ENCODE data around the gene NOS1AP. TPM values are rescaled to one million over a fixed set of nuclear protein-coding genes. Genes with fewer than 3 reads are reported as not detected.

NOS1AP gene
- total RNA-seq, 1 experiment from 2014 or later, result 5.3 TPM

- no peak for TF ChIP-seq EGR1 (IDR thresholded peaks at IDR 0.05; ENCODE audit: low read depth)
- TF ChIP-seq RAD21 (IDR thresholded peaks at IDR 0.05; ENCODE audit: low read depth), result no peak
- no peak for TF ChIP-seq JUND (IDR thresholded peaks at IDR 0.05)
- TF ChIP-seq CEBPB (IDR thresholded peaks at IDR 0.05; ENCODE audit: low read depth), result no peak
- no peak for TF ChIP-seq EZH2 (IDR thresholded peaks at IDR 0.05)
Measured at GRCh38 chr1:162134646-162135045, 65.2 kb downstream of the NOS1AP start (continued).

- Histone ChIP-seq H3K9me3 (ENCODE audit: control insufficient read depth in 1 of 2, insufficient read depth in 1 of 2, low read depth in 1 of 2, low read length in 2 of 2) (no peaks in the 10 kb centered on the region), H3K4me3 (replicated peaks in 1 of 2; ENCODE audit: low read depth in 1 of 2, low read length in 2 of 2) (no peak overlapping the region), H3K27me3 (ENCODE audit: insufficient read depth, low read length) (no peaks in the 10 kb centered on the region), H4K20me1 (ENCODE audit: insufficient read depth) (no peaks in the 10 kb centered on the region), H3K9ac (ENCODE audit: low read length) (no peak overlapping the region), H3K79me2 (ENCODE audit: insufficient read depth, low read length) (no peaks in the 10 kb centered on the region), H2AFZ (ENCODE audit: low read depth, low read length, poor library complexity, severe bottlenecking) (no peak overlapping the region), H3K36me3 (ENCODE audit: control insufficient read depth in 1 of 2, insufficient read depth in 2 of 2, low read length in 2 of 2) (no peaks in the 10 kb centered on the region), H3K27ac (ENCODE audit: low read depth, low read length) (no peak overlapping the region), H3K4me2 (ENCODE audit: low read length) (no peak overlapping the region), H3K9me2 (ENCODE audit: insufficient read depth) (no peaks in the 10 kb centered on the region), H3K4me1 (ENCODE audit: control insufficient read depth in 1 of 2, insufficient read depth in 2 of 2, low read length in 2 of 2) (peaks cover 61 to 81% of the 10 kb centered on the region in 2 experiments)
- BruUV-seq (replicated peaks), result no TSS peak
- no peak for TF ChIP-seq REST (IDR thresholded peaks at IDR 0.05; ENCODE audit: low read depth)
- no peak for TF ChIP-seq JUND (IDR thresholded peaks at IDR 0.05)
- no peak for TF ChIP-seq CBX3 (IDR thresholded peaks at IDR 0.05; ENCODE audit: low read depth)
- no peak for TF ChIP-seq ATF3 (IDR thresholded peaks at IDR 0.05)
- no peak for TF ChIP-seq EGR1 (IDR thresholded peaks at IDR 0.05; ENCODE audit: low read depth)
- TF ChIP-seq EZH2phosphoT487 (IDR thresholded peaks at IDR 0.05; ENCODE audit: borderline replicate concordance), result no peak
- no peak for TF ChIP-seq ELF1 (IDR thresholded peaks at IDR 0.05; ENCODE audit: borderline replicate concordance, low read depth)
- TF ChIP-seq YY1 (IDR thresholded peaks at IDR 0.05; ENCODE audit: extremely low read depth, insufficient replicate concordance, low read depth, low read length), result no peak
- no peak for TF ChIP-seq MAX (IDR thresholded peaks at IDR 0.05)
- no peak for TF ChIP-seq POLR2AphosphoS5 (IDR thresholded peaks at IDR 0.05; ENCODE audit: low read depth, low read length)
- no peak for TF ChIP-seq ZNF274 (IDR thresholded peaks at IDR 0.05; ENCODE audit: low read depth, low read length)
- TF ChIP-seq EZH2 (IDR thresholded peaks at IDR 0.05), result no peak
- TF ChIP-seq SRF (IDR thresholded peaks at IDR 0.05; ENCODE audit: low read depth), result no peak
- ATAC-seq (no peak), DNase-seq (ENCODE audit: low read depth, low spot score) (no peak)
- ChIA-PET POLR2A (interaction anchor here (1.4 kb wide), 1 partner anchor 10 kb away, joined by 11 read pairs; no protein-coding TSS in a partner anchor), RAD21 (ENCODE audit: low non-redundant PET in 1 of 2, low total read pairs in 2 of 2, uncharacterized antibody in 2 of 2, unreplicated experiment in 2 of 2) (no interaction called here), CTCF (no interaction called here)
- intact Hi-C loops (cut with micrococcal nuclease), result loop anchor here (5.0 kb wide), 1 partner anchor 63 kb away; no protein-coding TSS in a partner anchor
Measured at GRCh38 chr1:162135271-162135775, 65.8 kb downstream of the NOS1AP start.
